Nephron (organoid): ENCODE measurements around the gene CABLES1.

Experiments
- H3K27ac Mint-ChIP-seq, 3 experiments: 2 replicates each; pipeline ENCODE4 v1.8.0; 2020; ENCODE audit warnings: mixed read lengths in 3 of 3, mild to moderate bottlenecking in 2 of 3, moderate library complexity in 1 of 3
- H3K27me3 Mint-ChIP-seq: 2 replicates; pipeline ENCODE4 v1.8.0; 2021; ENCODE audit warnings: low read depth, mild to moderate bottlenecking, moderate library complexity, mixed read lengths
- H3K36me3 Mint-ChIP-seq: 2 replicates; pipeline ENCODE4 v1.8.0; 2020; ENCODE audit warnings: low read depth, mixed read lengths
- H3K4me1 Mint-ChIP-seq: 2 replicates; pipeline ENCODE4 v1.8.0; 2020; ENCODE audit warnings: mixed read lengths
- H3K4me3 Mint-ChIP-seq, 3 experiments: 2 replicates each; pipeline ENCODE4 v1.8.0; 2020; ENCODE audit warnings: mild to moderate bottlenecking in 3 of 3, mixed read lengths in 3 of 3, moderate library complexity in 2 of 3
- H3K9me3 Mint-ChIP-seq: 2 replicates; pipeline ENCODE4 v1.8.0; 2020; ENCODE audit warnings: mixed read lengths
- CTCF ChIP-seq, 3 experiments: fragments of 200-600 bp; sonication (generic); IDR thresholded peaks; one replicate each; pipeline ENCODE4 v1.5.0; 2021; ENCODE audit warnings: antibody characterized with exemption in 3 of 3; ENCODE audit not compliant: unreplicated experiment in 3 of 3

Gene CABLES1

DNA sequence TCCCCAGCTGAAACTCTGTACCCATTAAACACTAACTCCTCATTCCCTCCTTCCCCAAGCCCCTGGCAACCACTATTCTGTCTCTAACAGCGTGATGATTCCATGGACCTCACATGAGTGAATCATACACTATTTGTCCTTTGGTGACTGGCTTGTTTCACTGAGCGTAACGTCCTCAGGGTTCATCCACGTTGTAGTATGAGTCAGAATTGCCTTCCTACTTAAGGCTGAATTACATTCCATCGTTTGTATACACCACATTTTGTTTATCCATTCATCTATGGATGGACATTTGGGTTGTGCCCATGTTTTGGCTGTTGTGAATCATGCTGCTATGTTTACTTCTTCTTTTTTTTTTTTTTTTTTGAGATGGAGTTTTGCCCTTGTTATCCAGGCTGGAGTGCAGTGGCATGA is 19.6 kb upstream of the CABLES1 start:
- Mint-ChIP-seq H3K36me3 (no peaks in the 10 kb centered on the region), H3K27ac (peak overlapping the region; percentile 66 to 80 (median 74)), H3K4me3 (no peak overlapping the region), H3K9me3 (peaks cover 5% of the 10 kb centered on the region), H3K4me1 (peaks cover 25% of the 10 kb centered on the region), H3K27me3 (peaks cover 9% of the 10 kb centered on the region)
- no peak for TF ChIP-seq CTCF (IDR thresholded peaks at IDR 0.05; ENCODE audit: unreplicated experiment in 3 of 3)

DNA sequence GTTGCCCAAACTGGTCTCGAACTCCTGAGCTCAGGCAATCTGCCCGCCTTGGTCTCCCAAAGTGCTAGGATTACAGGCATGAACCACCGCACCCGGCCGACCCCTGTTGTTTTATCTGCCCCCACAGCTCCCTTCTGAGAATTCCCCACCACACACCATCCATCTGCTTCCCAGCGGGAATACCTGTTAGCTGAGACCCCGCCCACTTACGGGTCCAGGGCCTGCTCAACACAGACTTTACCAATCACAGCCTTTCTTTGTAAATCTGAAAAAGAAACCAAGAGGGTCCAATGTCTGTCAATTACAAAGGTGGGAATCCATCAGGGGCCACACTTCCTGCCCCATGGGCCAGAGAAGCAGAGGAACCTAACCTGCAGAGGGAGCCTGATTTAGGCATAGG is 14.2 kb upstream of the CABLES1 start:
- no peak overlapping the region for H3K27ac Mint-ChIP-seq
- no peaks in the 10 kb centered on the region for H3K36me3 Mint-ChIP-seq
- peaks cover 8% of the 10 kb centered on the region for H3K27me3 Mint-ChIP-seq
- H3K9me3 Mint-ChIP-seq, result no peaks in the 10 kb centered on the region
- no peak overlapping the region for H3K4me3 Mint-ChIP-seq
- no peaks in the 10 kb centered on the region for H3K4me1 Mint-ChIP-seq
- TF ChIP-seq CTCF (IDR thresholded peaks at IDR 0.05; ENCODE audit: unreplicated experiment in 3 of 3), result no peak

DNA sequence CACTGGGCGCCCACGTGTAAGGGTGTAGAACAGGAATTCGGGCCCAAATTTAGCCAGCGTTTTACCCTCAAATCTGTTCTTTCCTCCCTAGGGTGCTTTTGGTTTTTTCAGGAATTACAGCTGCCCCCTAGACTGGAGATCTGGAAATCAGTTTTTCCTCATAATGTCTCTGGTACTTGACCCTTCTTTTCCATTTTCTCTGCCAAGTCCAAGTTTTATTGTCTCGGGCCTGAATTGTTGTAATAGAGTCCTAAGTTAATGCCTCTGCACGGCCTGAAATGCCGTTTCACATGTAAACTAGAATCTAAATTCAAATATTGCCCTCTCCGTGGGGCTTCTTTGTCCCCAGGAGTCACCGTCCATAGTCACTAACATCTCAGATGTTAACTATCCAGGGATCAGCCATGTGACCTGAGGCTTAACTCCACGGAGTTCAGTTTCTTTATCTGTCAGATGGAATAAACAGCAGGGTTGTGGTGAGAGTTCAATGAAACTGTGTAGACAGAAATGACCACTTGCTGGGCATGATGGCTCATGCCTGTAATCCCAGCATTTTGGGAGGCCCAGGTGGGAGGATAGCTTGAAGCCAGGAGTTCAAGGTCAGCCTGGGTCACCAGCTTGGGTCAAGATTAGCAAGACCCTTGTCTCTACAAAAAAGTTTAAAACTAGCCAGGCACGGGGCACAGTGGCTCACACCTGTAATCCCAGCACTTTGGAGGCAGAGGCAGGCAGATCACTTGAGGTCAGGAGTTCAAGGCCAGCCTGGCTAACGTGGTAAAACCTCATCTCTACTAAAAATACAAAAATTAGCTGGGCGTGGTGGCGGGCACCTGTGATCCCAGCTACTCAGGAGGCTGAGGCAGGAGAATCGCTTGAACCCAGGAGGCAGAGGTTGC is 12.7 kb upstream of the CABLES1 start:
- no peak overlapping the region for H3K4me3 Mint-ChIP-seq
- H3K27me3 Mint-ChIP-seq, result peaks cover 8% of the 10 kb centered on the region
- no peaks in the 10 kb centered on the region for H3K9me3 Mint-ChIP-seq
- no peak for TF ChIP-seq CTCF (IDR thresholded peaks at IDR 0.05; ENCODE audit: unreplicated experiment in 3 of 3)
- no peaks in the 10 kb centered on the region for H3K36me3 Mint-ChIP-seq
- no peak overlapping the region for H3K27ac Mint-ChIP-seq
- H3K4me1 Mint-ChIP-seq, result peaks cover 5% of the 10 kb centered on the region

GRCh38 chr18:23126376-23127056 is 8.8 kb upstream of the CABLES1 start:
- no peaks in the 10 kb centered on the region for H3K9me3 Mint-ChIP-seq
- H3K4me3 Mint-ChIP-seq, result no peak overlapping the region
- H3K36me3 Mint-ChIP-seq, result no peaks in the 10 kb centered on the region
- peaks cover 5% of the 10 kb centered on the region for H3K27me3 Mint-ChIP-seq
- H3K27ac Mint-ChIP-seq, result no peak overlapping the region
- no peak for TF ChIP-seq CTCF (IDR thresholded peaks at IDR 0.05; ENCODE audit: unreplicated experiment in 3 of 3)
- peaks cover 18% of the 10 kb centered on the region for H3K4me1 Mint-ChIP-seq

- no peaks in the 10 kb centered on the region for H3K9me3 Mint-ChIP-seq
- no peak overlapping the region for H3K27ac Mint-ChIP-seq
- peaks cover 23% of the 10 kb centered on the region for H3K4me1 Mint-ChIP-seq
- no peaks in the 10 kb centered on the region for H3K36me3 Mint-ChIP-seq
- no peak overlapping the region for H3K4me3 Mint-ChIP-seq
- no peak for TF ChIP-seq CTCF (IDR thresholded peaks at IDR 0.05; ENCODE audit: unreplicated experiment in 3 of 3)
- H3K27me3 Mint-ChIP-seq, result peaks cover 7% of the 10 kb centered on the region
These were observed 8.2 kb upstream of the CABLES1 start for GRCh38 chr18:23127090-23127489.
